KOPT-K1 (cell line): ENCODE data around the gene PDZK1IP1.
"Not testable (repeated sequence)": the region's sequence is repeated elsewhere in the genome, so short reads cannot be mapped to it uniquely, and the experiment has no call there.

Experiments used
- H3K27ac ChIP-seq: fragments of 200-600 bp; sonication (generic); 2 replicates; pipeline ENCODE4 v1.5.1; 2016; ENCODE audit warnings: antibody characterized with exemption, mild to moderate bottlenecking, low read depth, low read length; ENCODE audit not compliant: poor library complexity, severe bottlenecking
- H3K36me3 ChIP-seq: fragments of 200-600 bp; sonication (generic); 2 replicates; pipeline ENCODE4 v1.5.1; 2017; ENCODE audit warnings: antibody characterized with exemption, mild to moderate bottlenecking, low read length, moderate library complexity; ENCODE audit not compliant: insufficient read depth
- H3K9me3 ChIP-seq: fragments of 200-600 bp; sonication (generic); 2 replicates; pipeline ENCODE4 v1.5.1; 2017; ENCODE audit warnings: antibody characterized with exemption, low read length, mild to moderate bottlenecking; ENCODE audit not compliant: insufficient read depth, poor library complexity, severe bottlenecking

The PDZK1IP1 gene

DNA sequence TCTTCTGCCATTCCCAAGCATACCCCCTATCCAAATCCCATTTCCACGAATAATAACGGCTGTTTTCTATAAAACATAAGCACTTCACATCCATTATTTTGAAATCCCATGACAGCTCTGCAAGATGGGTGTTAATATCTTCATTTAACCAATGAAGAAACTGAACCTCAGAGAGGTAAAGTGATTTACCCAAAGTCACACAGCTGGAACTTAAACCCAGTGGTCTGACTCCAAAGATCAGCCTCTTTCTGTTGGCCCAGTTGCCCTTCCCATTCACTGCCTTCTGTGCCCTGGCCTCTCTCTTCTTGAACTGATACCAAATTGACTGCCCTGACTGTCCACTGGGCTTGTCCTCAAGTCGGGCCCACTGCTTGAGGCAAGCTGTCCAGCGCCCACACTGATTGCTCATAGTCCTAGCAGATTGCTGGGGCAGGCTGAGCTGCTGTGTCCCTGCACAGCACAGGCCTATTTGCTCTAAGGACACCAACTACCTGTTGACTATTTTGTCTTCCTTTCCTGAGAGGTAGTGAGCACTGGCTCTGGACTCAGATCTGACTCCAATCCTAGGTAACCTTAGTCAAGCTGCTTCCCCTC lies 22.9 kb upstream of the PDZK1IP1 start:
- no peaks in the 10 kb centered on the region for H3K36me3 ChIP-seq
- no peak overlapping the region for H3K27ac ChIP-seq
- H3K9me3 ChIP-seq, result no peaks in the 10 kb centered on the region

DNA sequence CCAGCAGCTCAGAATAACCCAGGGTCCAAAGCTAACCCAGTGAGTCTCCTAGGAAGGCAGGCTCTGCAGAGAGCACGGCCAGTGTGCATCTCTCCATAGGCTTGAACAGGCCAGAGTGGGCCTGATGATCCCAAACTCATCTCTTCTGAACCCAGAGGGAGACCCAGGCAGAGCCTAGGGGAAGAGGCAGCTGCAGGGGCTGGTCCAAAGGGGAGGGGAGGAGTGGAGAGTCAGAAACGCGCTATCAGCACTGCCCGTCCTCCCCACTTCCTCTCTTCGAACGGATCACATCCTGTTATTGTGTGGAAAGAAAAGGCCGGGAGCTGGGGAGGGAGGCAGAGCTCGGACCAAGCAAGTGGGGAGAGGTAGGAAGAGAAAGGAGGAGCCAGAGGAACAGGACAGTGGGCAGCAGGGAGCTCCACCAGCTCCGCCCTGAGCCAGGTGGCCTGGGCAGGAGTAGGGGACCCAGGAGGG lies 22.0 kb upstream of the PDZK1IP1 start:
- H3K27ac ChIP-seq, result no peak overlapping the region
- no peaks in the 10 kb centered on the region for H3K9me3 ChIP-seq
- no peaks in the 10 kb centered on the region for H3K36me3 ChIP-seq

DNA sequence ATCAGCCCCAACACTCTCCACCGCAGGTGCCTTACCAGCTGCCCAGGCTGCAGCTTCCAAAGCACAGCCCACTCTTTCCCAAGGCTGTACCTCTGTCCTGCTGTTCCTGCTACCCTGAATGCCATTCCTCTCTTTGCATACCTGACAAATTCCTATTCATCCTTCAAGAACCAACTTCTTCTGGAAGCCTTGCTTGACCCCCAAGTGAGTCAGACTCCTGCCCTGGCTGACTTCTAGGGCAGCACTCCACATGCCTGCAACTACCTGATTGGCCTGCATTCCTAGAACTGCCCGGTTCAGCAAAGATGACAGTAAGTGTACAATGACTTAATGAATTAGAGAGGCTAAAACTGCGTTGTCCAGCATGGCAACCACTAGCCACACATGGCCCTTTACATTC lies 20.8 kb upstream of the PDZK1IP1 start:
- H3K36me3 ChIP-seq, result no peaks in the 10 kb centered on the region
- H3K9me3 ChIP-seq, result no peaks in the 10 kb centered on the region
- H3K27ac ChIP-seq, result no peak overlapping the region

DNA sequence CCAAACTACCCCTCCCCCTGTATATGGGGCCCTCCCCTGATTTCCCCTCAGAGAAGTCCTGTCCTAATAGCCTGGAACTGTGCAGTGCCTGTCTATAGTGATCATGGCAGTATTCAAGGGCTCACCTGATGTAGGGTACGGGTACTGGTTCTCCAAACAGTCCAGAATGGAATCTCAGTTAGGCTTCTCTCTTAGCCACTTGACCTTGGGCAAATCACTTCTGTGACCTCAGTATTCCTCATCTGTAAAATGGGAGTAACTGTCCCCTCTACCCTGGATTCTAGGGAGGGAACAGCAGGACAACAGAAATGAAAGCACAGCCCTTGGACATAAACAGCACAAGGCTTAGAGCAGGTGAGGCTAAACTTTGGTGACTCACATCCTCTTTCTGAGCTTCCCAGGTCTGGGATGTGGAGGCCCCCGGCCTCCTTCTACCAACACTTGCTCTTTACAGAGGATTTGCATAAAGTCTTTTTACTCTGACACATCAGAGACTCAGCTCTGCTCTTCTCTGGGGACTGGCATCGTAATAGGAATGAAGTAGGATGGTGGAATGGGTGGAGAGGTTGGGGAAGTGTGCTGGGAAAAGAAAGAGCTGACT lies 20.0 kb upstream of the PDZK1IP1 start:
- Histone ChIP-seq H3K9me3 (no peaks in the 10 kb centered on the region), H3K36me3 (no peaks in the 10 kb centered on the region), H3K27ac (no peak overlapping the region)

DNA sequence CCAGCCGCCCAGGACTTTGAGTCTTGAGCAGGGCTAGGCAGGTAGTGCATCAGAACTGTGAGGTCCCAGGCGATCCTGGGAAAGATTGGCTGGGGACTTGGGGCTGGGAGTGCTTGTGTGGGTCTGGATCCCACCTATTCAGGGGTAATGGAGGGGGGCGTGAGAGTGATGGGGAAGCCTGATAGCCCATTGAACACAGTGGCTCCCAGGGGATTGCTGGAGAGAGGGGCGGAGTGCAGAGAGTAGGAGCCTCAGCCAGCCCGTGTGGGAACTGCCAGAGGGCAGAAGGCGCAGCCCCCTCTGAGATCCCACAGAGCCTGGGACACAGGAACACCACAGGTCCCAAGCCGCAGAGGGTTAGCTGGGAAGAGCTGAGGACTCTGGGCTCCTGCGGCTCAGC lies 19.3 kb upstream of the PDZK1IP1 start:
- Histone ChIP-seq H3K9me3 (no peaks in the 10 kb centered on the region), H3K36me3 (no peaks in the 10 kb centered on the region), H3K27ac (no peak overlapping the region)

DNA sequence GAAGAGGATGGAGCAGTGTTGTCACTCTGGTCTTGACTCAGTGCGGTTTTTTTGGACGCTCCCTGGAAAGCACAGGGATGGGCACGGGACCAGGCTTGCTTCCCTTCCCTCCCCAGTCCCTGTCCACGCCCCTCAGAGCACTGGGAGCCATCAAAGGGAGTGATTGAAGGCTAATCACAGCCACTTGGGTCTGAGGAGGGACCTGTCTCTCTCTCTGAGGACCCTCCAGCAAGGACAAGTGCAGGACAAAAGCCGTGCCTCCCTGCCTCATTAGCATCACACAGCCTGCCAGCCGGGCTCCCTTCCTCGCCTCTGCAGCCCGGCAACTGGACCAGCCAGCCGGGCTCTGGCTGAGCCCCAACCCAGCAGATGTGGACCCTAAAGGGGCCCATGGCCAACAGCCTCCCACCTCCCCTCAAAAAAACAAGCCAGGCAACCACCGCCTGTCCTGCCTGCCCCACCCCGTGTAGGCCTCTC lies 18.6 kb upstream of the PDZK1IP1 start:
- no peaks in the 10 kb centered on the region for H3K36me3 ChIP-seq
- H3K9me3 ChIP-seq, result peaks cover under 1% of the 10 kb centered on the region
- H3K27ac ChIP-seq, result no peak overlapping the region

DNA sequence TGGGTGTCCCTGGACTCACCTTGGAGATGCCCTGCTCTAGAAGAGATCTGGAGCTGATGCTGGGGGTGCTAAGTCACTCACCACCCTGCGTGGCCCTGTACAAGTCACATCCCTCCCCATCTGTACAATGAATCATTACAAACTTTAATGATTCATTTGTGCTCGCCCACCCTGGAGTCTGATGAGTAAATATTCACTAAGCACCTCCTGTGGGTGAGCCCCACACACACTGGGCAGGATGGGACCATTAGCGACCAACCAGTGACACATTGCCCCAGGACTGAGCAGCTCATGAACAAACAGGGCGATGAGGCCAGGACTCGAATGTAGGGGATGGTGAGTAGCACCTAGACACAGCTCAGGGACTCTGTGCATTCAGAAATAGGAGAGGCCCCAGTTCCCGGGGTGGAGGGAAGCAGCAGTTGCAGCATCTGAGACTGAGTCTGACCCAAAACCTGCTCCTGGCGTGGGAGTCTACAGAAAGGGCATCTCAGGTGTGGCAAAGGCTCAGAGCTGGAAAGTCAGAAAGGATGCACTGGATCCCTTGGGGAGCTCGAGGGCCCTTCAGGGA lies 18.1 kb upstream of the PDZK1IP1 start:
- H3K9me3 ChIP-seq, result peaks cover 5% of the 10 kb centered on the region
- no peaks in the 10 kb centered on the region for H3K36me3 ChIP-seq
- H3K27ac ChIP-seq, result no peak overlapping the region

DNA sequence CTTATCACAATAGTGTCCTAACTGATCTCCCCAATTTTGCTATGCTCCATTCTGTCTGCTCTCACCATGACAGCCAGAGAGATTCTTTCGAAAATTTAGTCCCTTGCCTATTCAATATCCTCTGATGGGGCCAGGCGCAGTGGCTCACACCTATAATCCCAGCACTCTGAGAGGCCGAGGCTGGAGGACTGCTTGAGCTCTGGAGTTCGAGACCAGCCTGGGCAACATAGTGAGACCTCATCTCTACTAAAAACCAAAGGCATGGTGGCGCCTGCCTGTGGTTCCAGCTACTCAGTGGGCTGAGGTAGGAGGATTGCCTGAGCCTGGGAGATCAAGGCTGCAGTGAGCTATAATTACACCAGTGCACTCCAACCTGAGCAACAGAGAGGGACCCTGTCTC lies 16.1 kb upstream of the PDZK1IP1 start:
- H3K27ac ChIP-seq, result no peak overlapping the region

DNA sequence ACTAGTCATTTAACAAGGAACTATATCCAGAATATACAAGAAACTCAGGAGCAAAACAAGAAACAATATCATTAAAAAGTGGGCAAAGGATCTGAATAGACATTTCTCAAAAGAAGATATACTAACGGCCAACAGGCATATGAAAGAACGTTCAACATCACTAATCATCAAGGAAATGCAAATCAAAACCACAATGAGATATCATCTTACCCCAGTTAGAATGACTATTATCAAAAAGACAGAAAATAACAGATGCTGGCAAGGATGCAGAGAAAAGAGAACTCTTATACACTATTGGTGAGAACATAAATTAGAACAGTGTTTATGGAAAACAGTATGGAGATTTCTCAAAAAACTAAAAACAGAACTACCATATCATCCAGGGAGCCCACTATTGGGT lies 13.7 kb upstream of the PDZK1IP1 start:
- H3K27ac ChIP-seq, H3K36me3 ChIP-seq, H3K9me3 ChIP-seq: not testable (repeated sequence)

More for the DNA sequence above, 16.1 kb upstream of the PDZK1IP1 start:
- Histone ChIP-seq H3K9me3 (peaks cover 7% of the 10 kb centered on the region), H3K36me3 (no peaks in the 10 kb centered on the region)

DNA sequence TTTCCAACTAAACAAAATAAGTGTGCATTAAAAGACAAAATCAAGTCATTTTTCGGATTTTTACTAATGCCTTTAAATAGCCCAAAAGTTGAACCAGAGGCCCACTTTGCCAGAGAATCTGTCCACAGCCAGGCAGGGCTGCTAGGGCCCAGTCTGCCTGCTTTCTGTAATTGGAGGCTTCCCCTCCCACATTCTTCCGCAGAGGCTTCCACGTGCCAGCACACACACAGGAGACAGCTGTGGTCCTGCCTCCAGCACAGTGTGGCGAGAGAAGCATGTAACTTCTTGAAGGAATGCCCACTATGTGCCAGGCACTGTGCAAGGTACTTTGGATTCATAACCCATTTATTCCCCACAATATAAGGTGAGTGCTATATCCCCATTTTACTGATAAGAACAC lies 11.3 kb upstream of the PDZK1IP1 start:
- Histone ChIP-seq H3K9me3 (peaks cover 7% of the 10 kb centered on the region), H3K27ac (no peak overlapping the region), H3K36me3 (no peaks in the 10 kb centered on the region)

DNA sequence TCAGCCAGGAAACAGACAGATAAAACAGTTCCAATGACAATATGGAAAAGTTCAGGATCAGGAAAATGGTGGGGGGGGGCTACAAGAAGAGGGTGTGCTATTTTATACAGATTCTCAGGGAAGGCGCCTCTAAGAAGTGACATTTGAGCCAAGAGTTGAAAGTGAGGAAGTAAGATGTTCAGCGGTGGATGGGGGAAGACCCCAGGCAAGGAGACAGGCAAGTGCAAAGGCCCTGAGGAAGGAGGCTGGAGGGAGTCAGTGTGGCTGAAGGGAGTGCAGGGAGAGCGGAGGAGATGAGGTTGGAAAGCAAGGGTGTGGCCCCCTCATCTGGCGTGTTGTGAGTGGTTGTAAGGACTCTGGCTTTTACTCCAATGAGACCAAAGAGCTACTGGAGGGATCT lies 8.4 kb upstream of the PDZK1IP1 start:
- no peak overlapping the region for H3K27ac ChIP-seq
- no peaks in the 10 kb centered on the region for H3K36me3 ChIP-seq
- H3K9me3 ChIP-seq, result peaks cover 5% of the 10 kb centered on the region

DNA sequence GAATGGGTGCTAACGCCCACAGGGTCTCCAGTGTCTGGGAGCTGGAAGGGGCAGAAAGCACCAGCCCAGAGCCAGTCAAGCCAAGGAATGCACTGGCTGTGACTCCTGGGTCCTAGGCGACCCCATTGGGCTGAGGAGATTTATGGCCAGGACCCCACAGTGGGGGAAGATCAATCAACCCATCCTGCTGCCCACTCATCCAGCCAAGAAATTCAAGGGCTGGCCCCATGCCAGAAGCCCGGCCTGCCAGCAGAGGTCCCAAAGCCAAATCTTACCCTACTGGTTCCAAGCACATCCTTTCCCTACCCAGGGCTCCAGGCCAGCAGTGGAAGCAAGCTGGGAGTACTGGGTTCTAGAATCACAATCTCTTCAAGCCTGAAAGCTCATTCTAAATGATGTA lies 6.8 kb upstream of the PDZK1IP1 start:
- no peak overlapping the region for H3K27ac ChIP-seq
- no peaks in the 10 kb centered on the region for H3K9me3 ChIP-seq
- H3K36me3 ChIP-seq, result no peaks in the 10 kb centered on the region

DNA sequence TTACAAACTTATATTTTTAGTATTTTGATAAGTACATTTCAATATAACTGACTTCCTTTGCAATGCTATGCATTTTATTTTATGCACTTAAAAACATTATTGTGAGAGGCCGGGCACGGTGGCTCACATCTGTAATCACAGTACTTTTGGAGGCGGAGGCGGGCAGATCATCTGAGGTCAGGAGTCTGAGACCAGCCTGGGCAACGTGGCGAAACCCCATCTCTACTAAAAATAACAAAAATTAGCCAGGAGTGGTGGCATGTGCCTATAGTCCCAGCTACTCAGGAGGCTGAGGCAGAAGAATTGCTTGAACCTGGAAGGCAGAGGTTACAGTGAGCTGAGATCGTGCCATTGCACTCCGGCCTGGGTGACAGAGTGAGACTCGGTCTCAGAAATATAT lies 6.1 kb upstream of the PDZK1IP1 start:
- H3K36me3 ChIP-seq, H3K27ac ChIP-seq, H3K9me3 ChIP-seq: not testable (repeated sequence)

DNA sequence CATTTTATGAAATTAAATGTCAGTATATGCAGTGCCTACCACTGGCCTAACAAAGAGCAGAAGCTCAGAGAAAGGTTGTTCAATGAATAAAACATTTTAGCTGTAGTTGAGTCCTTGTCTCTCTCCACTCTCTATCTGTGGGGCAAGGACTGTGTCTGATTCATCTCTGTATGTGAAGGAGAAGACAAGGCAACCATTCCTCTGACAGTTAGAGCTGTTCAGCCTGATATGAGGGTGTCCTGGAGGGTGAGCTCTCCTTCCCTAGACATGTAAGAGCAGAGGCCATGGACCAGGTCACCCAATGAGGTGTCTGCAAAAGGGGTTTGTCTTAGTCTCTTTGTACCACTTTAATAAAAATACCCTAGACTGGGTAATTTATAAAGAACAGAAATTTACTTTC lies 4.5 kb upstream of the PDZK1IP1 start:
- H3K36me3 ChIP-seq, result no peaks in the 10 kb centered on the region
- H3K27ac ChIP-seq, result no peak overlapping the region
- no peaks in the 10 kb centered on the region for H3K9me3 ChIP-seq

DNA sequence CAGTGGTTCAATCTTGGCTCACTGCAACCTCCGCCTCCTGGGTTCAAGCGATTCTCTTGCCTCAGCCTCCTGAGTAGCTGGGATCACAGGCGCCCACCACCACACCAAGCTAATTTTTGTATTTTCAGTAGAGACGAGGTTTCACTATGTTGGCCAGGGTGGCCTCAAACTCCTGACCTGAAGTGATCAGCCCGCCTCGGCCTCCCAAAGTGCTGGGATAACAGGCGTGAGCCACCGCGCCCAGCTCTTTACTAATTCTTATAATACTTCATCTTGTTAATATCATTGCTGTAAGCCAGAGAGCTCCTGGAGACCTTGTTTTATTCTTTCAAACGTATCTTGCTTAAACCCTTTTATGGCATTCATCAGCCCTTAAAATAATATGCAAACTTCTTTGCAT lies 3.7 kb upstream of the PDZK1IP1 start:
- not testable (repeated sequence) for H3K9me3 ChIP-seq, H3K27ac ChIP-seq, H3K36me3 ChIP-seq
